HUDEP-2 (cell line): Measurements from ENCODE around the gene ENOX1.
A peak's percentile ranks its signal among the peaks of the same experiment; 100 is the strongest.

Source experiments
- DNase-seq, 76 experiments: peaks; one replicate each; lab custom pipeline; 2025; ENCODE audit not compliant: unreplicated experiment in 76 of 76; lab: John Stamatoyannopoulos, UW

ENOX1 gene

DNA sequence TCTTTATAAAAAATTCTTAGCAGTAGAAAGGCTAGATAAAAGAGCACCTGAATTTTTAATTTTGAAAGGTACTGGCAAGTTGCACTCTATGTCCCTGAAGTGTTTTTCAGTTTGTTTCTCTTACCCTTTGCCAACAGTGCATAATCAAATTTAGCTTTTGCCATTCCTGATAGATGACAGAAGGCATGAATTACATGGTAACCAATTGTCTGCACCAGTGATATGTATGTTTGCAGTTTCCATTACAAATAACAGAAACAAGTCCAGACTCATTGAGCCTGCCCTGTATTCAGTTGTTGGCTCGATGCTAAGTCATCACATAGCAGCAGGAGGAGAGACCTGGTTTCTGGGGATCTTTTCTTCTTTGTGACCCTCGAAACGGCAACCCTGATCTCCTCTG lies 453.6 kb downstream of the ENOX1 start:
- no peak for DNase-seq

DNA sequence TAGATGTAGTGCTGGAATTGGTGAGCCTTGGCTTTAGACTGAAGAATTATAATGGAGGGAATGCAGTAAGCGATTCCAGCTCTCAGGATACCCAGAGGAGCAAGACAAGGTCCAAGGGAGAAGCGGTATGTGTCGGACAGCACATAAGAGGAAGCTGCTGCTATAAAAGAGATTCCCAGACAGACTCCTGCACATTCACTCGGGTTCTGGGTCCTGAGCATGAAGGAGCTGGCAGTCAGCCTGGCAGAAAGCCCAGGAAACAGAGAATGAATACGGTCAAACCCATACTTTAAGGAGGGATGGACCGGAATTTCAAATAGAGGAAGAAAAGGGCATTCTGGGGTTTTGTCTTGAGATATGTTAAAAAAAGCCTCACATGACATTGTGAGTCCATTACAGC lies 455.1 kb downstream of the ENOX1 start:
- DNase-seq = no peak

DNA sequence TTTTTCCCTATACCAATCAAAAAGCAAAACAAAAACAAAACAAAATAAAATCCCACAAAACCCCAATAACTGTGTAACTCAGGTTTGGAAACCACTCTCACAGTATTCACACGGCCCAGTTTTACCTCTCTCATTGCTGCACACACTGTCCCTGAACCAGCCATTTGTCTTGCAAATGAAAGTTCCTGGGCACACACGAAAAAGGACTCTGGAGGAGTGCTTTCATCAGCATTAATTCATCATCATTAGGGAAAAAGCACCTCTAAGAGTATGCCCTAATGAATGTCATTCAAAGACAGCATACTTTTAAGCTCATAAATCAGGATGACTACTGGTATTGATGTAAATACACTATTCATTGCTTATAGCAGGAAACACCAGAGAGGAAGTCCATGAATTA lies 457.1 kb downstream of the ENOX1 start:
- no peak for DNase-seq

DNA sequence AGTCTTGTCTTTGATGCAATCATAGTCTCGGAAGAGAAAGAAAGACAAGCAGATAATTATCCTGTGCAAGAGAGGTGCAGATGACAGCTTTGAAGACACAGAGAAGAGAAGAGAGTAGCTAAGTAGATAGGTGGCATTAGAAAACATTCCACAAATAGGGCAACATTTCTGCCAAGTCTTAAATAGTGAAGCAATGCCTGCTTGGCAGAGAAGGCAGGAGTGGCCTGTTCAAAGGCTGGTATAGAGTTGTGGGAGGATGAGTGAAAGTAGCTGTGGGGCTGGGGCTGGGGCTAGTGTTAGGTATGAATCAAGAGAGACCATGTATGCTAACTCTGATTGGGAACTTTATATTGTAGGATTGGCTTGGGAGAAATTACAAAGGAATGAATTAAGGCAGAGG lies 457.9 kb downstream of the ENOX1 start:
- no peak for DNase-seq

DNA sequence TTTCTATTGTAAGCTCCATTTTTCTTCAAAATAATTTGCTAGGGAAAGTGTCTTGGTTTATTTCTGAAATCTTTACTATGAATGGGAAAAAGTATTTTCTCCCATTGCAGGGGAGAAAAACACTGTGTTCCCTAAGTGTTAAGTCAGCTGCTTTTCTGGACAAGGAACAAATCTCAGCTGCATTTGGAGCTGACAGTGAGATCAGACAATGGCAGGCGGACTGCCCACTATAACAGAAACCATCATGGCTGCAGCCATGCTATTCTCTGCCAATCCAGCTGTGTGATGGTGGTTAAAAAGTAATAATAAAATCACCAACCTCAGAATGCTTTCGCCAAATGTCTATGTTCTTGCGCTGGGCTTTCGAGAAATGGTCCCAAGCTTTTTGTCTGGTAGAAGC lies 460.7 kb downstream of the ENOX1 start:
- DNase-seq = no peak

DNA sequence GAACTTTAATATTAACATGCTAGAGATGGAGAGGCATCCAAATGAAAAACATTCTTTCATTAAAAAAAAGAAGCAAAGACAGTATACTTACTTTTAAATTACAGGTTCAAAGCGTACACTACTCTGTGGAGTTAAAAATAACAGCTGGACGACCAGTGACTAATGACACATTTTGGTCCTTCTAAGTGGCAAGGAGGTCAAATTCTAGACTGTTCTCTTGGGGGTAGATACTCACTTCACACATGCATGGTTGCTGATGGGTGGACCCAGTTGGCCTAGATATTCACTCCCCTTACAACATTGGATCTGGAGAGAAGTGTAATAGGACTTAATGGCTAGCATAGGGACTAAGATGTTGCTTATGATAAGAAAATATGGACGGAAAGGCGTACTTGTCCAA lies 461.1 kb downstream of the ENOX1 start:
- DNase-seq = no peak

DNA sequence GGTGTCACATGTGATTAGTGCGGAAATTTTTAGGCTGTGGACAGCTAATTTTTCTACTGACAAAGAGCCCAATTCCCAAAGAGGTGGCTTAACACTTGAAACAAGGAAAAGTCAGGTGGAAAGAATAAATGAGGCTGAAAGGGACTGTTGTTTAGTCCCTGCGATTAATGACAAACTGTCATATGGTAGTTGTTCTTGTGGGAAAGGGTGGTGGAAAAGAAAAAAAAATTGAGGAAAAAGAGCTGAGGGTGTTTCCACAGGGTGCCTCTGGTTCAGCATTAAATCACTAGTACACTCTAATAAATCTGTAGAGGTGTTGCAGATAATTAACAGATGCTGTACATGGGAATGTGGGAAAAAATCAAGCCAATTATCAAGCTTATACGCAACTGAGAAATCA lies 462.6 kb downstream of the ENOX1 start:
- no peak for DNase-seq

DNA sequence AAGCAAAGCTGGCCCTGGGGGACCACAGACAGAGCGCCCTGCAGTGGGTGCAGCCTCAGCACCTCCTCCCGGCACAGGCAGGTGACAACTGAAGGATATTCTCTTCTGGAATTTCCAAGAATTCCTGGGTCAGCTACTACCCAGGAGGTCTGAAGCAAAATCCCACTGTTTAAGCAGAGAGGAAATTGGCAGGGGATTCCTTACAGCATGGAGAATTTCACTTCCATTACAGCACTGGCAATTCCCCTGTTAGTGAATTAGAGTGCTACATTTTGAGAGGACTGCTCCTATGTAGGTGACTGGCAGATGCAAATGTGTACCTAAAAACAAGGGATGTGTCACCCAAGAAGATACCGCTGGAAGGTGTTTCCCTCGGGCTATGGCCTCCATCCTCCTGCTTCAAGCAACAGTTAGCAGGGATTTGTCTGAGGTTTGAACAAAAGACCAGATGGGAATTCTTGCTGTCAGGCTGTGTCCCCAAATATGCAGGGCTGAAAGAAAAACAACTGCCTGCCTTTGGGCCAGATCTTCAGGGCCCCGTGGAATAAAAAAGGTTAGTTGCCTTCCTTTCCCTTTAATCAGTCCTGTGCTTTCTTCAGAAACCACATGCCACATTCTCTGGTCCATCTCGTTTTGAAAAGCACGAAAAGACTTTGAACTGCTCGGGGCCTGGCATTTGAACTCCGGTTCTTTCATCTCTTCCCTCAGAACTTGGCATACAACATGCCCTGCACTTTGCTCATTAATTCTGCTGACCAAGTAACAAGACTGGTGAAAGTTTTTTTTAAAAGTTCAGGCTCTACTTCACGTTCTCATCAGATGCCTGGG lies 466.9 kb downstream of the ENOX1 start:
- no peak for DNase-seq

DNA sequence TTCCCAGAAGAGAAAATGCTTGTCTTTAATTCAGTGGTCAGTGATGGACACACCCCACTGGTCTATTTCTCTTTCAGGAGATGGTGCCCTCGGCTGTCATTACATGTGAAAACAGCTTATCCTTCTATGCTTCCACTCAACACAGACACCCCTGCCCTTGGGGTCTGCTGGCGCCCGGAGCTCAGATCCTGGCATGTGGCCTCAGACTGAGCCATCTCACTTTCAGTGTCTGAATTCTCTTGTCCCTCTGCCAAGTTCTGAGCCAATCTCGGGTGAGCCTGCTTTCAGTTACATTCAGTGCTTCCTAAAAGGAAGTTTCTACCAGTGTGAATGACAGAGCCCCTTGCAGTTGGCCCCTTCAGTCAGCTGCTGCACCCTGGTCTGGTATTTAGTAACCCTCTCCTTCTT lies 469.8 kb downstream of the ENOX1 start:
- DNase-seq = no peak

DNA sequence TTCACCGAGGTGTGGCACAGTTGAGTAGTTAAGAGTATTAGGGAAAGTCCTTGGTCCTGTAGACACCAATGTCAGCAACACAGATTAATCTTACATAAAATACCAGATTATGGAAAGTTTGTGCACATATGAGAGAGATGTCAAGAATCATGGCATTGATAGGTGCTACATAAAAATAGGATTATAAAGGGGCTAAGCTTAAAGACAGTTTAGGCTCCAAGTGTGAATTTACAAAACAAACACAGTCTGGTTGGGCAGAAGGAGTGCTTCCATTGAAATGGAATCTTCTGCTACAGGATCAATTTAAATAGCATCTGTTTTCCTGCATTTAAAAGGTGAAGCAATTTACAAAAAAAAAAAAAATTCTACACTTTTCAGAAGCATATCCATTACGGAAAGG lies 470.5 kb downstream of the ENOX1 start:
- no peak for DNase-seq

DNA sequence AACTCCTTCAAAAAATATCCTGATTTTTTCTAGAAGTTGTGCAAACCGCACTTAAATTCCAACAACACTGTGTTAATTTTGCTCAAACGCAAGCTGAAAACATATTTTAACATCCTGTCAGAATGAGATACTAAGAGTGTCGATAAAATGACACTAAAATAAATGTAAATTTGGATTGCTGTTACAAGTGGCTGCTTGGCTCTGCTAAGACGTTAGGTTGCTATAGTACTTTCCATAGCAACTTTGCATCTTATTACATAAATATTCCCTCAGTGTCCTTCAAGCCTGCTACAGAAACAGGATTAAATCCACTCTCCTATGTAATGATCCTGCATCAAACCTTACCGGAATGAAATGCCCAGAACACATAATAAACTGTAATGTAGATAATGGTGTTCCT lies 471.2 kb downstream of the ENOX1 start:
- DNase-seq = no peak

DNA sequence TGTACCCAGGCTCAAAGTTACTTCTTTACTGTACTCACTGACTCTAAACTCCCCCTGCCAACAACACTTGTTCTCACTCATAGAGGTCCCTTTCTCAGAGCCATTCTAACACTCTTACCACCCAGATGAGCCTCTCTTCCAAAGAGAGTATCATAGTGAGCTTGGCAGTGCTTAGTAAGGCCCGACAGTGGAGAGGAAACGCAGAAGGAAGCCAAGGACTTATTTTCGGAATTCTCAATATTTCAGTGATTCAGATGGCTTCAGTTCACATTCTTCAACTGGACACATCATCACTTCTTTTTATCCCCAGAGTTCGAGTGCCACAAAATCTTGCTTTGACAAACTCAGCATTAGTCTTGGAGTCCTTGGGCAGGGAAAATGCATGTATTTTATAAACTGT lies 477.5 kb downstream of the ENOX1 start:
- DNase-seq = no peak

DNA sequence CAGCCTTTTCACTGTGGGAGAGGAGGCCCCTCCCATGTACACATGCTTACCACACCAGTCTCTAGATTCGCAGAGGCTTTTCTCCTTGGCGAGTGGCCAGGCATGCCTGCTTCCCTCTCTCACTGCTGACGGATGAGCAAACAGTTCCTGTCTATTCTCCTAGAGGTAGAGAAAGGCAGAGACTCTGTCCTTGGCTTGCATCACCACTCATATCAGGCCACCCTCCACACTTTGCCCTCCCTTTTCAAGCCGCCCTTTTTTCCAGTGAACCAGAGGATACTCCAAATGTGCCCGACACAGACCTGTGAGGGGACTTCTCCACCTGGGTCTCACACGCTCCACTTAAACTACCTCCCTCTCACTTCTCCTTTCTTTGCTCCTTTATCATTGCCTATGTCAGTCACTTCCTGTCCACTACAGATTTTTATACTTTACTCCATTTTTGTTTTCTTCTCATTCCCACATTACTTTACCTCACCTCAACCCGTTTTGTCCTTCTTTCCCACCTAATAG lies 478.8 kb downstream of the ENOX1 start:
- DNase-seq = peak in 12 of 76 experiments; percentile 1 to 31 (median 3)

DNA sequence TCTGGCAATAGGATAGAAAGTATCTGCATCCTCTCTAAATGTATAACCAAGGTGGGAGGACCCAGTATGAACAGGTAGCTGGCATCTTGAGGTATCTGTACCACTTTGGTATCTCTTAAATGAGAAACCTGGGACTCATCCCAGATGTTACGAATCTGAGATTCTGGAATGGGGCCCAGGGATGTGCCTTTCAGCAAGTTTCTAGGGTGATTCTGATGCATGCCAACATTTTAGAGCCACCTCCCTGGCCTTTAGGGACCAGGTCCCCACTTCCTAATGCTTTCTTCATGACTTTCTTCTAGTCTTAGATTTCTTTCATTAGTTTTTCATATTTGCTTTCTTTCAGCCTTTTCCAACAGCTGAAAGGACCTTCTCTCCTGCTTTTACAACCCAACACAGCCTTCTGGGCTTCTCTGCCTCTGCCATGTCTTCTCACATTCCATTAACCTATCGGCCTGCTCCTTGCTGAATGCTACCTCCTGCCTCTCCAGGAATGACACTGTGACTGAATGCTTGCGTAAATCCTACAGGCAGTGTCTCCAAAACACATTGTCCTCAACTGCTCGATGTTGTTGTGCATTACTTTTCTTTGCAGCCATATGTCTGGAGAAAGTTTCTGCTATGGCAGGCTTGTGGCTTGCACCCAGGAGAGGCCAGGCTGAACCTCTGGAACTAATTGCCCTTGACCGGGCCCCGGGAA lies 479.4 kb downstream of the ENOX1 start:
- DNase-seq = no peak

DNA sequence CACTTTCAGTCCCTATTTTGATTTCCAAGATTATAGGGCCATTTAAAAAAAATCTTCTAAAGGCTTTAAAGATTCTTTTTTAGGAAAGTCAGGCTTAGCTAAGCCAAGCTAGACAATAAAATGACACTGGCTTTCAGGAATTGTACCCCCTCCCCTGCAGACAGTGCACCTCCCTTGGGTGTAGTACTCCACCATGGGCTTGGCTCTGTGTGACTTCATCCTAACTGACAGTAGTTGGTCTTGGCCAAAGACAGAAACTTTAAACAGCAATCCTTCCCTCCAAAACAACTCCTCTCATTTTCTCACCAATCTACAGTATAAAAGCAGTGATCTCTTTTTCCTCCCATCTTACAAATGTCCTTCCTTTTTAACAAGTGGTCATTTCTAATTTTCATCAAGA lies 480.4 kb downstream of the ENOX1 start:
- no peak for DNase-seq

DNA sequence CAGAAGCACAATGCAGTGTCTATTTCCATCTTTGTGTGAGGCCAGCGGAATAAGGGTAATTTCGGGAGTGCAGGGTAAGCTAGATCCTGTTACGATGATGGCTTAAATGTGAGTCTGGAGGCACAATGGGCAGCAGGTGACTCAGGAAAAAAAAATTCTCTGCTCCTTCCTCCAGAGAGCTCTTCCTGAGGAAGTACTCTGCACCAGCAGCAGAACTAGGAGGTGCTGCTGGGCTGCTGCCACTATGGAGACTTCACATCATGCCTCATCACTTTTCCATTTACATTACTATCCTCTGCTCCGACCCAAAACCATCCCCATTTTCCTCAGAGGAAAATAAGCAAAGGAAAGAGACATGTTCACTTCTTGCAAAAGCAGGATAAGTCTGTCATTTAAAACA lies 481.4 kb downstream of the ENOX1 start:
- no peak for DNase-seq

DNA sequence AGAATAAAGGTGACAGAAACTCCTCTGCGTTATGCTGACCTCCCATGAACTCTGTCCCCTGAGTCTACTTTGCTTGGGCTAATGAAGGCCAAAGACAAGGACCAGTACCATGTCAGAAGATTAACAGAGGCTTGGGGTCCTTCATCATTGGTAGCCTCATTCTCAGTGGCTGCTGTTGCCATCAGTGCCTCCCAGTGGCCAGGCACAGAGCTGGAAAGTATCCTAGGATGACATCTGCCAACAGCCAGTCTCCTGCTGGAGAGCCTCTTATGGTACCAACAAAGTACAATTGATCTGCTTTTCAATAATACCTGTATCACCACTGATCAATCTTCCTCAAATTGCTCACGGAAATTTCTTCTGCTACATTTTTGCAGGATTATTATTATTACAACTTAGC lies 481.8 kb downstream of the ENOX1 start:
- no peak for DNase-seq

DNA sequence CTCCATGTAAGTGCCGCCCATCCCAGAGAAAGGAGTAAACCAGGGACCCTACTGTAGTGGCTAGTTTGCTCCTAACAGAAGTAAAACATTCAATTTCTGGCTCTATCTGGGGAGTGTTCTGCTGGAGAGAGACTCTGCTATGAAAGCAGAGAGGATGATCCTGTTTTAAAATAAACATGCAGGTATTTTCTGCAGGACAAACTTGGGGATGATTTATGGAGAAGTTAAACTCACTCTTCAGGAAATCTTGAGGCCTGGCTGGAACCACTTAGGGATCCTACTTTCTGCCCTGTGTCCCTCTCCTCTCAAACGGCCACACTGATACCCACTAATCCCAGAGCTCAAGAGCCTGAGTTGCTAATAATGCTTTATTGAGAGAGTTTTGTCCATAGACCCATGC lies 482.3 kb downstream of the ENOX1 start:
- DNase-seq = no peak

DNA sequence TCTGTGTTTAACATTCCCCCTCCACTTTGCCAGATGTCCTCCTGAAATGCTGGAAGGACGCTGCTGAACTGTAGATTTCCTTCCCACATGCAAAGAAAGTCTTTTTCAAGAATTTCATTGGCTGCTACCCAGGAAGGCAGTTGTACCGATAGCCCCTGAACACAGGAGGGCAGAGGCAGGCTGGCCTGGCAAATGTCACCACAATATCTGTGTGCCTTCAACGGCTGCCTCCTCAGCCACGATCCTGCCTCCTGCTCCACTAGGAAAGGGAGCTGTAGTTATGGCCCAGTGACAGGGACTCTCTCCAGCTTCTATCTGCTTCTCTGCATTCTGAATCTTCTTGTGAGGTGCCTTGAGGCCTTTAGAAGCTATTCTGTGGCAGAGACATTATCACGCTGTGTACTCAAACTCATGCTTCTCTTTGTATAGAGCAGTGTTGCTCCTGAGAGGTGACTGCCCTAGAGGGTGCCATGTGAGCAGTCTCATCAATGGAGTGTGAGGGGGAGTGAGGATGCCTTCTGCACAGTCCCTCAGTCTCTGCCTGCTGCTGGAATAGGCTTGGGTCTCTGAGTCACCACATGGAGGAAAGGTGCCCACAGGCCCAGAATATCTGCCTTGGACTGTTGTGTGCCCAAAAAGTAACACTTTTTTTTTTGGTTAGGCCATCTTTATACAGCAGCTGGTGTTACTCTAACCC lies 483.6 kb downstream of the ENOX1 start:
- peak in 27 of 76 experiments; percentile 1 to 37 (median 13) for DNase-seq

DNA sequence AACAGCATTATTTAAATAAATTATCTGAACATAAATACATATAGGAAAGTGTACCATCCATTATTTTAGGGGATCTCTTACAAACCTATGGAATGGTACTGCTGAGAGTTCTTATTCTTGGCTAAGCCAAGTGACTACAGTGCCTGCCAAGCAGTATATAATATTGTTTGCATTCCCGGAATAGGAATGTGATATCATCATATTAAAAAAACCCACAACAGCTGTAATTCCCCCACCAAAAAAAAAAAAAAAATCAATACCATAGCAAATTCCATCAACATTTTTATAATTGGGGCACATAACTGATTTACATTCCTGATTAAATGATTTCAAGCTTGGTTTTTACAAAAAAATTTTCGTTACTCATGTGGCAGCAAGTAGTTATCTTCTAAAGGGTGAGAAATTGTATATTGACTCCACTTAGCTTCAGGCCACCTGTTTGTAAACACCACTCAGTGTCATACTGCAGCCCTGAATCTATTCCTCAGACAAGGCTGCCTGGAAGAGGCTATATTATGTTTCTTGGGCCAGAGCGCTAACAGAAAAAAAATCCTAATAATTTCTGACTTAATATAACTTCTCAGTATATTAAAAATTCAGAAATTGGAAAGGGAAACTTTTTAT lies 485.3 kb downstream of the ENOX1 start:
- no peak for DNase-seq

DNA sequence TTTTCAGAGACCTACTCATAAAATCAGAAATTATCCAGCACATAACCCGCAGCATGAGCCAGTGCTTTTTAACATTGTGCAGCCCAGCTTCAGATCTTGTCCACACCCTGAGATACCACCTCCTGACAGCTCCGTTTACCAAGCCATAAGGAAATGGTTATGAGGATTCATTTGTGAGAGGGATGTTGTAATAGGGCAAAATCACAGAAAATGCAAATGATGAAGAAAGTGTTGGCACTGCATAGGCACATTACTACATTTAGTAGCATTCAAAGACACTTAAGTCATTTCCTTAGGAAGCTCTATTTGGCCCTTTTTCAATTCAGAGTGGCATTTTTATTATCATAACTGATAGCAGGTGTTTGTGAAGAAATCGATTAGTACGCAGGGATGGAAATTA lies 485.9 kb downstream of the ENOX1 start:
- no peak for DNase-seq
